Renal cortical epithelial cell (primary cell): Measurements from ENCODE around the gene KRTAP5-9. TPM values are rescaled to one million over a fixed set of nuclear protein-coding genes. Genes with fewer than 3 reads are reported as not detected.
"Not testable (repeated sequence)": the region's sequence is repeated elsewhere in the genome, so short reads cannot be mapped to it uniquely, and the experiment has no call there.

ENCODE experiments used
- DNase-seq: peaks from one replicate; pipeline ENCODE4 v3.0.0-alpha.2; 2011; ENCODE audit warnings: low read depth
- total RNA-seq: library from RNA; depleted of rRNA; stranded (reverse); fragments of >200 nt; gene quantifications from 2 replicates; pipeline ENCODE4 v1.2.3, GENCODE V29; 2014

Gene KRTAP5-9, protein sequence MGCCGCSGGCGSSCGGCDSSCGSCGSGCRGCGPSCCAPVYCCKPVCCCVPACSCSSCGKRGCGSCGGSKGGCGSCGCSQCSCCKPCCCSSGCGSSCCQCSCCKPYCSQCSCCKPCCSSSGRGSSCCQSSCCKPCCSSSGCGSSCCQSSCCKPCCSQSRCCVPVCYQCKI
- total RNA-seq: not detected in 2 replicates

DNA sequence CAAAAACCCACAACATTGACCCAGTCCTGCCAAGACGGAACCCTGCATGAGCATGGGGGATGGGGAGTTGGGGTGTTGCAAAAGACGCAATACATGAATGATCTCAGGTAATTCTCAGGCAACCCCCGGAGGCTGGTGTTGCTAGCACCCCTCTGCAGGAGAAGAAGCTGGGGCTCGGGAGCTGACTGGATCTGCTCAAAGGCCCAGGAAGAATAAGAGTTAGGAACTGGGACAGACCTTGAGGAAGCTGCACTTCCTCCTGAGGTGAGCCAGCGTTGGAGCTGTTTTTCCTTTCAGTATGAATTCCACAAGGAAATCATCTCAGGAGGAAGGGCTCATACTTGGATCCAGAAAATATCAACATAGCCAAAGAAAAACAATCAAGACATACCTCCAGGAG is at the start of gene KRTAP5-9:
TSS of gene KRTAP5-9 (plus strand) at position 301 of the 400 bp plus-strand sequence. CDS start 238 bp downstream, outside the sequence.
- no peak for DNase-seq

DNA sequence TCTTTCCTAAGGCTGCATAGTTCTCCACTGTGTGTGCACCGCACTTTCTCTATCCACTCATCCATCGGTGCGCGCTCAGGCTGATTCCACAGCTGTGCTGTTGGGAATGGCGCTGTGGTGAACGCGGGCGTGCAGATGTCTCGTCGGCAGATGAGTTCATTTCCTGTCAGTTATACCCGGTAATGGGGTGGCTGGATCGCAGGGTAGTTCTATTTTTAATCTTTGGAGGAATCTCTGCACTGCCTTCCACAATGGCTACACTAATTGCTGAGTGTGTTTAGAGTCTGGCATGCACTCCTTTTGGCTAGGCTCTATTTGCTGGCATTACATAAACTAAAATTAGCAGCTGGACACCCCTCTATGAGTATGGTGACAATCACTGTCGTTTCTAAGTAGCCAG is 49.1 kb upstream of the KRTAP5-9 start:
- no peak for DNase-seq

DNA sequence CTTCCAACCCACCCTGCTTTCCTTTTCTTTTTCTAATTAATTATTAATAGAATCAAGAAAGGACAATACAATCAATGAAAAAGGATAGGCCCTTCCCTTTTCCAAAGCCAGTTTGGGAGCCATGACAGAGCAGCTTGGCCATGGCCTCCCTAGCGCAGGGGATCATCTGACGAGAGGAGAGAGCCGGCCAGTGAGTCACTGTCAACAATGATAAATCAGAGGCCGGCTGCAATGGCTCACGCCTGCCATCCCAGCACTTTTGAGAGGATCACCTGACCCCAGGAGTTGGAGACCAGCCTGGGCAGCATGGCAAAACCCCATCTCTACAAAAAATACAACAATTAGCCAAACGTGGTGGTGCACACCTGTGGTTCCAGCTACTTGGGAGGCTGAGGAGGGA is 48.7 kb upstream of the KRTAP5-9 start:
- DNase-seq: no peak

DNA sequence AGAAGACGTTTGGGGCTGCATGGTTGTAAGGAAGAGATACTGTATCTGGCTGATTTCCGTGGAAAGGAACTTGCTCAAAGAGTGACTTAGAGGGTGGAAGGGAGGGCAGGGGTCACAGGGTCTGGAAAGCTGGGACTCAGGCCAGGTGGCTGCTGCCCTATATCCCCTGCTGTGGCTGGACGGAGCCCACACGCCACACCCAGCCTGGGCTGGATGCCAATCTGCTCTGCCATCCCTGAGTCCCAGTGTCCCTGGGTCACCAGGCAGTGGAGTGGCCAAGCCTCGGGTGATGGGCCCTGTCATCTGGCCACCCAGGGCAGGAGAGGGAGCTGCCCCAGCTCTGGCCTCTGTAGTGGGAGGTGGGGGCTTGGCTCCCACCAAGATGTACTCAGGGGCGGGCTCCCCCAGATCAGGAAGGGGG is 47.6 kb upstream of the KRTAP5-9 start:
- no peak for DNase-seq

DNA sequence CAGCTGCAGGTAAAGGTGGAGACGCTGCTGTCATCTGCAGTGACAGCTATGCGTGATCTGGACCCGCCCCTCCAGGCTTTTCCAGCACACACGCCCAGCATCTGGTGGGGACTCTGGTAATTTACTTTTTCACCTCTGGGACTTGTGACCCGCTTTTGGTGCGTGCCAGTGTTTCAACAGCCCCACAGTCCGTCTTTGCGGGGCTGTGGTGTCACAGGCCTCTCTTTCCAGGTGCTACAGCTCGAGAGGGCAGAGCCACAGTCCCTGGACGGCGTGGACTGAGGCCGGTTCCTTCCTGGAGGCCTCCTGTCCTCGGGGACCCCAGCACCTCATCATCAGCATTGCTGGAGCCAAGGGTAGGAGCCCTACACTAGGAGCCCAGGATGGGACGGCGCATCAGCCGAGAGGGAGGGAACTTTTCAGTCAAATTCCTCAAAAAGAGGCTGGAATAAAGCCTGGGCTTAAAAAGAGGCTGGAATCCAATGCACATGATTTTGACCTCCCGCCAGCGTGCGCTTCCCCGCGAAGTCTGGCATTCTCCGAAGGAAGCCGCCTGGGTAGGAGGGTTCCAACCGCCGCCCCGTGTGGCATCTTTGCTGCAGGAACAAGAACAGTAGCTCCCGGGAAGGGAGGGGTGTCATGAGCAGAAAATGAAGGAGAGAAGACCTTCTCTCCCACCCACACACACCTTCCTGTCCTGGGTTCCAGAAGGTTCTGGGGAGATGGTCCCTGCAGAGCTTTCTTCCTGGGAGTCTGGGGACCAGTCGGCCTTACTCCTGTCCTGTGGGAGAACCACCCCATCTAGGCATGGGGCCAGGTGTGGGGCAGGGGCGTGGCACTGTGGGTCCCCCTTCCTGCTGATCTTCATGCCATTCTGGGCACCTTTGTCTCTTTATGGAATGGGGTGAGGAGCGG is 46.9 kb upstream of the KRTAP5-9 start:
- no peak for DNase-seq

DNA sequence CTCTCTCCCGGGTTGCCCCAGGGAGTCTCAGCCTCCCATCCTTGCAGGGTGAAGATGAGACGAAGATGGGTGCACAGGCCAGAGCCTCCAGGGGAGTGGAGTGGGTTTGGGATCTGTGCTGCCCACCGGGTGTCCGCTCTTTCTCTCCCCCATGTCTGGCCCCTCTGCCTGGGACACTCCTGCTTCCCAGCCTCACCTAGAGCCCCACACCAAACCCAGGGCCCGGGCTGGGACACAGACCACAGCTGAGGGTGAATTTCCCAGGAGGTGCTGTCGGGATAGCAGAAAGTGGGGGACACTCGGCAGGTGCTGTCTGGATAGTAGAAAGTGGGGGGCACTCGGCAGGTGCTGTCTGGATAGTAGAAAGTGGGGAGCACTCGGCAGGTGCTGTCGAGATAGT is 46.2 kb upstream of the KRTAP5-9 start:
- no peak for DNase-seq

DNA sequence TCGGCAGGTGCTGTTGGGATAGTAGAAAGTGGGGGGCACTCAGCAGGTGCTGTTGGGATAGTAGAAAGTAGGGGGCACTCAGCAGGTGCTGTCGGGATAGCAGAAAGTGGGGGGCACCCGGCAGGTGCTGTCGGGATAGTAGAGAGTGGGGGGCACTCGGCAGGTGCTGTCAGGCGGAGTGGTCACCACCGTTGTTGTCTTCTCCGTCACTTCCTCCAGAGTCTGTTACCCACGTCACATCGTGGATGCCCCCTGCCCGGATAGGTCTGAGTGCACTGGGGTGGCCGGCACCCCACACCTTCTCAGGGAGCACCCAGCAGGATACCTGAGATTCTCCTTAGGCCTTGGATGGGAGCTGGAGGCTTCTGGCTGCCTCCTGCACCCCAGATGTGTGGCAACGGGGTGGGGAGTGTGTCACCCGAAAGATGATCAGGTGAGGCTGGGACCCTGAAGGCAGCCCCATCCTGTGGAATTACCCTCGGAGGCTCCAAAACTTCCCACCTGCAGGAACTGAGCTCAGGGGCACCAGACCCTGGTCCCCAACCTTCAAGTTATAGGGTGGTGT is 45.3 kb upstream of the KRTAP5-9 start:
- DNase-seq: no peak

DNA sequence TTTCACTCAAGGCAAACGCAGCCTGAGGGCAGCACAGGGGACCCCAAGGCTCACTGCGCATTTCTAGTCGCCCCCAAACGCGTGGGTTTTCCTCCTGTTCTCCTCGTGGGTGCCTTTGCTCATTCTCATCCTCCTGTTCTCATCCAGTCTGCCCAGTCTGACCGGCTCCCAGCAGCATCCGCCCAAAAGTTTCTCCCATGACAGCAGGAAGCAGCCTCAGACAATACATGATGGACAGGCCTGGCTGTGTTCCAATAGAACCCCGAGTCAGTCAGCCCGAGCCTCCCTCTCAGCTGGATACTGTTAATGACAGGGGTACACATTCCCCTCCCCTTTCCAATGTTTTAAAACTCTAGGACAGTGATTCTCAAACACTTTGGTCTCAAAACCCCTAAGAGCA is 43.7 kb upstream of the KRTAP5-9 start:
- no peak for DNase-seq

DNA sequence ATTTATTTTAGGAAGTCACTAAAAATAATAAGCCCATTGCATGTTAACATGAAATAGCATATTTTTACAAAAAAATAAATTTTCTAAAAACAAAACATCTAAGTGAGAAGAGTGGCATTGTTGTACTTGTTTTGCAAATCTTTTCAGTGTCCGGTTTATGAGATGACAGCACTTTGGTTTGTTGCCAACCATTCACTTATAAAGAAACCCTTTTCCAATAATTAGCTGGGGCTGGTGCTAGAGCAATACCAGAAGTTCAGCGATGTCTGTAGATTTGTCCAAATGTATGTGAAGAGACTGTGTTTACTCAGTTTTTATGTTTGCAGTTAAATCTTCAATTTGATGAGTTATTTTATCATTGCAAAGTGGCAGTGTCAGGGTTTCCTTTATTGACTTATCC is 43.2 kb upstream of the KRTAP5-9 start:
- no peak for DNase-seq

DNA sequence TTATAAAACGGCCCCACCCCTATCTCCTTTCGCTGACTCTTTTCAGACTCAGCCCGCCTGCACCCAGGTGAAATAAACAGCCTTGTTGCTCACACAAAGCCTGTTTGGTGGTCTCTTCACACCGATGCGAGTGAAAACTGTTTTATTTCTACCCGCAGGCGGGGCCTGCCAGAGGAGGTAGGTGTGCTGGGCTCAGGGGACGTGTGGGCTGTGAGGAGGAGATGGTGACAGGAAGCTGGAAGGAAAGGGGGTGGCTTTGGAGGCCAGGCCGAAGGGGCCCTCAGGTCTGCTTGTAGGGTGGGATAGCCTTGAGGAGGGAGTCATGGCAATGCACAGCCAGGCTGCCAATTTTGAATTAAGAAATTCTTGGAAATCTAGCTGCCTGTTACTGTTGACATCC is 42.4 kb upstream of the KRTAP5-9 start:
- DNase-seq: no peak

DNA sequence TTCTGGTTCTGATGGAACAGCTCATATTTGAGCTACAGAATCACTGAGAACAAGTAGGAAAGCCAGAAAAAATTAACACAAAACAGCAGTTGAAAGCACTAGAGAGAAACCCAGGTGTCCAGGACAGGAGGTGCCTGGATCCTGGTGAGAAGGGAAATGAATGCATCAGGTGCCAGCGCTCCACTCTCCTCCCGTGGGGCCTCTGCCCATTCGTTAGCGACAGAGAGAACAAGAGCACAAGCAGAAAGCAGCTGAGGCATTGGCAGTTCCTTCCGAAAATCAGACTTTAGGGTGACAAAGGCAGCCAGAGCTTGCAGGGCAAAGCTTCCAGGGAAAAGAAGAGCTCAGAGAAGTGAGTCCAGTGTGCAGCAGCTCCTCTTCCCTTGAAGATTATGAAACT is 41.1 kb upstream of the KRTAP5-9 start:
- no peak for DNase-seq

DNA sequence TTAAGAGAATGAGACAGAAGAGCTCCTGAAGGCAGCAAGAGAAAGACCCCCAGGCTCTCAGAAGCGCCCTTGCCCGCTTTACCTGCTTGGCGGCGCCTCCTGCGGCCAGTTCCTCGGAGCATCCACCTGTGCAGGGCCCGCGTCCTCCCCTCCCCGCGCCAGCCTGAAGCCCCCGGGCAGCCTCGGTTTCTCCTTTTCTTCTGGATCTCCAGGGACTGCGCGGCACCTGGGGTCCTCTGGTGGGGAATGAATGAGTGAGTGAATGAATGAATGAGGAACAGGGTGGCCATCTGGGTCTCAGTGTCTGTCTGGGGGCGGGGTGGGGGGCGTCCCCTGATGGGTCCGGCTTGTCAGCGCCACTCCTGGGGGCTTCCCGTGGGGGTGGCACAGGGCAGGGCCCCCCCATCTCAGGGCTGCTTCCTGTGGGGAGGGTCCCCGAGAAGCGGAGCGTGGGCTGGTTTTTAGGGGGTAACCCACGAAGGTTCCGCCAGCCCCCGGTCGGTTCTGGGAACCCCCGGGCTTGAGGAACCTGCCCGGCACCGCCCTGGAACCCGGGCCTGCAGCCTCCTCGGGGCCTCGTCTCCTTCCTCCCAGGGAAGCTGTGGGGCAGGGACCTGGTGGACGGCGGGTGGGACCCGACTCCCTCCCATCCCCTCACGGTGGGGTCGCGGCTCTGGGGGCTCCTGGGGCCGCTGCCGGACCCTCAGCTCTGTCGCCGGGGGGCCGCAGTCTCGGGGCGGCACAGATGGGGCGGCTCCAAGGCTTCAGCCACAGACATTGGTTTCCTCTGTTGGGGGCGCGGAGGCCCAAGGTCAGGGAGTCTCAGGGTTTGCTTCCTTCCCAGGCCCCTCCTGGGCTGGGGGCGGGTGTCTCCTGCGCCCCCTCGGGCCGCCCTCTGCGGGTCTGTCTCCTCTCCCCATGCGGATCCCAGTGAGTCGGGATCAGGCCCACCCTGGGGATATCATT is 29.4 kb upstream of the KRTAP5-9 start:
- no peak for DNase-seq

DNA sequence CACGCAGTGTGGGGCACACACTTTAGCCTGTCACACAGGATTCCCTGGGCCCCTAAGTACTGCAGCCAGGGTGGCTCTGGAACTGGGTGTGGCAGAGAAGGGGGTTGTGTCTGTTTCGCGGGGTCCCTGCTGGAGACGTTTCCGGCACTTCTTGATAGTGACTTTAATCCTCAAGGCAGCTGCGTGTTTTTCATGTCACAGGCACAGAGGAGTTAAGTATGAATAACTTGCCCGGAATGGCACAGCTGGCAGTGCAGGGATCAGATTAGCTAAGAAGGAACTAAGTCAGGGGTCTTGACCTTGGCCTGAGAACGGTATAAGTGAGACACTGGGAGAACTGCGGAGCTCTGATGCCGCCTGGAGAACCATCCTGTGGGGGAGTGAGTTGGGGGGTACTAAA is 28.7 kb upstream of the KRTAP5-9 start:
- DNase-seq: no peak

DNA sequence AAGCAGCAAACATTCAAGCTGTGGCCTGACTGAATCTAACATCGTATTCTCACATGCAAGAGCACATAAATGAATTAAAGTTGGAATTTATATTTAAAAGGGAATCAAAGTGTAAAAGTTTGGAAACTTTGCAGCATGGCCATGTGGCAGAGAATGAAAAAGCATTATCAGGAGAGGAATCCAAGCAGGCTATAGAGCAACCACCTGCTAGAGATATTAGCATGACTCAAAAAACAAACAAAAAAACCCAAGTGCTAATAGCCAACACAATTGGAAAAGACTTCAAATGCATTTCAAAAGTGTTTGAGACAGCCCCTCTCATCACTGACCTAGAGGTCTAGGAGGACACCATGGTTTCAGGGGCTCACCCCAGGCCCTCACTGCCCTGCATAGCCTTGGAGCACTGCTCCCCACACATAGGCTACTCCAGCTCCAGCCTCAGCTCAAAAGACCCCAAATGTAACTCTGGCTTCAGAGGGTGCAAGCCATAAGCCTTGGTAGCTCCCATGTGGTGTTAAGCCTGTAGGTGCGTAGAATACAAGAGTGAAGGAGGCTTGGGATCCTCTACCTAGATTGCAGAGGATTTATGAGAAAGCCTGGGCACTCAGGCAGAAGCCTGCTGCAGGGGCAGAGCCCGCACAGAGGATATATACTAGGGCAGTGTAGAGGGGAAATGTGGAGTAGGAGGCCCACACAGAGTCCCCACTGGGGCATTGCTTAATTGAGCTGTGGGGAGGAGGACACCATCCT is 22.9 kb upstream of the KRTAP5-9 start:
- DNase-seq: no peak

DNA sequence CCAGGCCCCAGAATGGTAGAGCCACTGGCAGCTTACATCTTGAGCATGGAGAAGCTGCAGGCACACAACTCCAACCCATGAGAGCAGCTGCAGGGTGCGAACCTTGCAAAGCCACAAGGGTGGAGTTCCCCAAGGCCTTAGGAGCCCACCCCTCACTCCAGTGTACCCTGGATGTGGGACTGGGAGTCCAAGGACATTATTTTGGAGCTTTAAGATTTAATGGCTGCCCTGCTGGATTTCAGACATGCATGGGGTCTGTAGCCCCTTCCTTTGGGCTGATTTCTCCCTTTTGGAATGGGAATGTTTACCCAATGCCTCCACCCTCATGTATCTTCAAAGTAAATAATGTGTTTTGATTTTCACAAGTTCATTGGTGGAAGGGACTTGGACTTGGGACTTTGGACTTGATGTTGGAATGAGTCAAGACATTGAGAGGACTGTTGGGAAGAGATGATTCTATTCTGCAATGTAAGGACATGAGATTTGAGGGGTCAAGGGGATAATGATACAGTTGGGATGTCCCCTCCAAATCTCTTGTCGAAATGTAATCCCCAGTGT is 22.2 kb upstream of the KRTAP5-9 start:
- DNase-seq: no peak

DNA sequence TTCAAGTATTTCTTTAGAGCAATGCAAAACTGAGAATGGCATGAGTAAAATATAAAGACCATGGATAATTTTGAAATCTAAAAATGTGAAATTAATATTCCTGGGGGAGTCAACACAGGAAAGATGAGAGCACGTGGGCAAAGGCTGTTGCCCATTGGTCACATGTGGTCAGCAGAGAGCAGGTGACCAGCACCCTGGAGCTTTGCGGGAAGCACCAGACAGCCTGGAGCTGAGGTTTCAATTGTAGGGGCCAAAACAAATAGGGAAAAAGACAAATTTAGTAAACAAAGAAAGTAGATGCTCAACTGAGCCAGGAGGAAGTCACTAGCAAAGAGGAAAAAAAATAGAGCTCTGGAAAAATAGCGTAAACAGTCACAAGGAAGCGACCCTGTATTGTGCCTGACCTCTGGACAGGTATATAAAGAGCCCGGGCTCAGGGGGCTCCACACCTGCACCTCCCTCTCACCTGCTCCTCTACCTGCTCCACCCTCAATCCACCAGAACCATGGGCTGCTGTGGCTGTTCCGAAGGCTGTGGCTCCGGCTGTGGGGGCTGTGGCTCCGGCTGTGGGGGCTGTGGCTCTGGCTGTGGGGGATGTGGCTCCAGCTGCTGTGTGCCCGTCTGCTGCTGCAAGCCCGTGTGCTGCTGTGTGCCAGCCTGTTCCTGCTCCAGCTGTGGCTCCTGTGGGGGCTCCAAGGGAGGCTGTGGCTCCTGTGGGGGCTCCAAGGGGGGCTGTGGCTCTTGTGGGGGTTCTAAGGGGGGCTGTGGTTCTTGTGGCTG is 21.2 kb upstream of the KRTAP5-9 start, which contains the start of gene KRTAP5-7:
TSS of gene KRTAP5-7 (plus strand) at position 472 of the 780 bp plus-strand sequence. CDS start at position 506, 34 bp downstream.
- DNase-seq: not testable (repeated sequence)

DNA sequence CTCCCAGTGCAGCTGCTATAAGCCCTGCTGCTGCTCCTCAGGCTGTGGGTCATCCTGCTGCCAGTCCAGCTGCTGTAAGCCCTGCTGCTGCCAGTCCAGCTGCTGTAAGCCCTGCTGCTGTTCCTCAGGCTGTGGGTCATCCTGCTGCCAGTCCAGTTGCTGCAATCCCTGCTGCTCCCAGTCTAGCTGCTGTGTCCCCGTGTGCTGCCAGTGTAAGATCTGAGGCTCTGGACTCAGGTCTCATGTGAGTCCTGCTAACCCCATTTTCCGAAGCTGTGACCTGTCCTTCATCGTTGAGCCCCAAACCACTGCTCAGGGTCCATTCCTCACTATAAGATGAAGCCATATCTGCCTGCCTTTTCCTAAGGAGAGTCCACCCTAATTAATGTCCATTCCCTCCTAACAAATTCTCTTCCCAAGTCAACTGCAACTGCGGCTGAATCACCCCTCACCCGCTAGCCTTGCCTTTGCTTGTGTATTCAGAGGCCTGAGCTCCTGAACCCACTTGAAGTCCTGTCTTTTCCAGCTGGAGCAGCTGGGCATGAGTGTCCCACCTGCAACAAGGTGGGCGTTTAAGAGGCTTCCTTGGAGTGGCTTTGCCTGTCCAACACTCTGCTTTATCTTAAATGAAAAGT is 20.5 kb upstream of the KRTAP5-9 start:
- no peak for DNase-seq

DNA sequence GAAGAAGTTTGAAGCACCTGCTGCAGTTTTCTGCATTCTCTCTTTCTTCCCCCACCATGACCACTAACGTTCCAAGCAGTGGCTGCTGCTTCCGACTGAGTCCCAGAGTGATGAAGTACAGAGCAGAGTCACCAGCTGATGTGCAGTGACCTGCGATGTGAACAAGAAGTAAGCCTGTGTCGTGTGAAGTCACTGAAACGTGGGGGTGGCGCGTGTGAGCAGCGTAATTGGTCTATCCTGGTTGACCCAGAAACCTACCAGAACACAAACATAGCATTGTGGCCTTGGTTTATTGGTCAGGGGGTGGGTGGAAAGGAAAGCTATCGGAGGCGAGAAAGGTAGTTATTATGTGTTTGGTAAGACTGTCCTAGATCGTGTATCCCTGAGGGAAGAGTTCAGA is 17.6 kb upstream of the KRTAP5-9 start:
- peak; percentile 9 for DNase-seq

DNA sequence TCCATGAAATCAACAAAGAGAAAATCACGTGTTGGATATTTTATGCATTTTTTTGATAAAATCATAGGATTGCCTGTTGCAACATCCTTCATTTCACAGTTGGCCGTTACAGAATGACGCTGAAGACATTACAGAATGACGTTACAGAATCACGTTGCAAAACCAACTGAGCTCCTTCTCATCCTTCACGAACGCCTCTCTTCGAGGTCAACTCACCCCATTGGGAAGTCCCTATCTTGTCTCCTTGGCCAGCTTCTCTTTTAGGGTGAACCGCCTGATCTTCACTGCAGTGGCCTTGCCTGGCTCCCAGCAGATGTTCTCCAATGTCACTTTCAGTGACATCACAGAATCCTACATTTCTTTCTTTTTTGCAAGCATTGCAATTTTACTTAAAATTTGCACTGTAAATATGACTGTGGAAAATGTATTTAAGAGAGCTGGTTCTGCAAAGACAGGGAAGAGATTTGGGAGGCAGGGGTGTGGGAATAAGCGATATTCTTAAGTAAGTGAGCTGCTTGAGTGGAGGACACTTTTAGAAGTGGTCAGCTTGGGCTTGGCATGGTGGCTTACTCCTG is 16.1 kb upstream of the KRTAP5-9 start:
- DNase-seq: no peak
